ENCODE measurements around the gene ZNF865. TPM values are rescaled to one million over a fixed set of nuclear protein-coding genes. Genes with fewer than 3 reads are reported as not detected.
A peak's percentile ranks its signal among the peaks of the same experiment; 100 is the strongest.

ZNF865 gene
- total RNA-seq, 3 donors from 2014 or later (not counting 1 experiment from before 2014, with no cell fraction given) = 18.5 to 22.1 (median 20.9) TPM

GRCh38 chr19:55653651-55654322, 48.3 kb downstream of the ZNF865 start:
- Histone ChIP-seq H3K4me1 (ENCODE audit: control insufficient read depth, insufficient read depth, low read length) (peaks cover 50% of the 10 kb centered on the region), H3K36me3 (ENCODE audit: control insufficient read depth, insufficient read depth, low read length) (peaks cover 5% of the 10 kb centered on the region), H3K9me3 (ENCODE audit: control insufficient read depth, insufficient read depth, low read length) (no peaks in the 10 kb centered on the region), H3K27me3 (ENCODE audit: control insufficient read depth, insufficient read depth, low read length) (no peaks in the 10 kb centered on the region), H3K27ac (ENCODE audit: low read length) (peak overlapping the region; percentile 100), H3K4me3 (ENCODE audit: low read length) (peak overlapping the region; percentile 65)
- peak; percentile 99 for TF ChIP-seq CTCF (IDR thresholded peaks at IDR 0.05)
- Mint-ChIP-seq H3K4me3 (peak overlapping the region; percentile 100), H3K27ac (peak overlapping the region; percentile 99 to 100), H3K27me3 (ENCODE audit: low read depth in 2 of 2) (peaks cover 0 to 7% of the 10 kb centered on the region in 2 donors), H3K36me3 (no peaks in the 10 kb centered on the region), H3K4me1 (peaks cover 38 to 53% of the 10 kb centered on the region in 2 donors), H3K9me3 (no peaks in the 10 kb centered on the region)
- ATAC-seq (peak; percentile 50 to 75 (median 67)), DNase-seq (peak; percentile 98 to 100)
- under 1% methylated on average over 57 of the region's 57 CpGs for WGBS (ENCODE audit: insufficient coverage)
- intact Hi-C loops (cut with micrococcal nuclease) = loop anchor here (1.0 to 10.0 kb wide), 6 partner anchors 18 to 1459 kb away; partner anchors contain the start of genes EPN1, TSEN34 and ZSCAN5A

GRCh38 chr19:55654323-55654867, 48.9 kb downstream of the ZNF865 start:
- TF ChIP-seq CTCF (IDR thresholded peaks at IDR 0.05) = no peak
- Mint-ChIP-seq H3K36me3 (no peaks in the 10 kb centered on the region), H3K27ac (peak overlapping the region; percentile 99 to 100), H3K27me3 (ENCODE audit: low read depth in 2 of 2) (peaks cover 0 to 7% of the 10 kb centered on the region in 2 donors), H3K4me1 (peaks cover 44 to 56% of the 10 kb centered on the region in 2 donors), H3K9me3 (no peaks in the 10 kb centered on the region), H3K4me3 (peak overlapping the region; percentile 100)
- peak overlapping the region; percentile 100 for H3K27ac ChIP-seq (ENCODE audit: low read length)
- peaks cover 8% of the 10 kb centered on the region for H3K36me3 ChIP-seq (ENCODE audit: control insufficient read depth, insufficient read depth, low read length)
- H3K4me1 ChIP-seq (ENCODE audit: control insufficient read depth, insufficient read depth, low read length) = peaks cover 49% of the 10 kb centered on the region
- DNase-seq (peak; percentile 99 to 100), ATAC-seq (peak; percentile 75 to 87 (median 75))
- peak overlapping the region; percentile 65 for H3K4me3 ChIP-seq (ENCODE audit: low read length)
- H3K9me3 ChIP-seq (ENCODE audit: control insufficient read depth, insufficient read depth, low read length) = no peaks in the 10 kb centered on the region
- intact Hi-C loops (cut with micrococcal nuclease) = loop anchor here (1.0 to 10.0 kb wide), 6 partner anchors 19 to 1460 kb away; partner anchors contain the start of genes EPN1, TSEN34 and ZSCAN5A
- WGBS (ENCODE audit: insufficient coverage) = under 1% methylated on average over 51 of the region's 52 CpGs
- H3K27me3 ChIP-seq (ENCODE audit: control insufficient read depth, insufficient read depth, low read length) = no peaks in the 10 kb centered on the region

- peaks cover 53% of the 10 kb centered on the region for H3K4me1 ChIP-seq (ENCODE audit: control insufficient read depth, insufficient read depth, low read length)
- WGBS (ENCODE audit: insufficient coverage) = under 1% methylated on average over 83 of the region's 95 CpGs
Measured at GRCh38 chr19:55654868-55655647, 49.6 kb downstream of the ZNF865 start, which contains the start of gene U2AF2. U2AF2 (plus strand) TSS chr19:55655035; CDS start chr19:55655105, 70 bp downstream.

More at GRCh38 chr19:55654868-55655647, 49.6 kb downstream of the ZNF865 start, which contains the start of gene U2AF2:
- Histone ChIP-seq H3K27me3 (ENCODE audit: control insufficient read depth, insufficient read depth, low read length) (no peaks in the 10 kb centered on the region), H3K36me3 (ENCODE audit: control insufficient read depth, insufficient read depth, low read length) (peaks cover 14% of the 10 kb centered on the region), H3K9me3 (ENCODE audit: control insufficient read depth, insufficient read depth, low read length) (no peaks in the 10 kb centered on the region), H3K4me3 (ENCODE audit: low read length) (peak within 1 kb of the TSS; percentile 65), H3K27ac (ENCODE audit: low read length) (peak within 1 kb of the TSS; percentile 100)
- intact Hi-C loops (cut with micrococcal nuclease) = loop anchor here (1.0 to 10.0 kb wide), 6 partner anchors 20 to 1460 kb away; partner anchors contain the start of genes EPN1, TSEN34 and ZSCAN5A
- Mint-ChIP-seq H3K27me3 (ENCODE audit: low read depth in 2 of 2) (peaks cover 0 to 4% of the 10 kb centered on the region in 2 donors), H3K9me3 (no peaks in the 10 kb centered on the region), H3K27ac (peak within 1 kb of the TSS; percentile 99 to 100), H3K36me3 (no peaks in the 10 kb centered on the region), H3K4me1 (peaks cover 48 to 57% of the 10 kb centered on the region in 2 donors), H3K4me3 (peak within 1 kb of the TSS; percentile 100)
- DNase-seq (peak; percentile 95 to 97), ATAC-seq (peak; percentile 49 to 73 (median 57))
- no peak for TF ChIP-seq CTCF (IDR thresholded peaks at IDR 0.05)

All from natural killer cell (primary cell).